Stimulated activated naive CD8-positive, alpha-beta T cell treated with anti-CD3 and anti-CD28 coated beads, Interleukin-15, Interleukin-2, amounts not matched to agents 100 U/mL and 50 U/mL, for 24 hours (primary cell): ENCODE results near the gene KRT26.

Source experiments
- ATAC-seq: fragments of 150-1000 bp; cut with Tn5 transposase; one replicate; pipeline ENCODE4 v1.10.0; 2021
- DNase-seq: peaks from one replicate; pipeline ENCODE4 v3.0.0; 2021

The KRT26 gene

DNA sequence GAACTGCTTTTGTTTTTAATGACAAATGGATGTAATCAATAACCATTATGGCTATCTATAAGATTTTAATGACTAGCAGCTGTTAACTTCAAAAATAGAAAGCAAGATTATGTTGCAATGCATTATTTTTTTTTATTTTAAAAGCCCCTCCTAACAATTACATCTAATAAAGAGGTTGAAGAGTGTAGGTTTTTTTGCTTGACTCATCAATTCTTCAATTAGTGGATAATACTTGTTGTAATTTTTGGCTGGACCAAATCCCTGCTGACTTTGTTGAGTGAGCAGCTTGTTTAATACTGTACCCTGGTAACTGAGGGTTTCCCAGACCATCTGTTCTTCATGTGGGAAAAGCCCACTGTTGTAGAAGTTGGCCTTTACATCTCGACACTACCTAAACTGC lies 41.0 kb downstream of the KRT26 start:
- ATAC-seq (no peak), DNase-seq (no peak)

DNA sequence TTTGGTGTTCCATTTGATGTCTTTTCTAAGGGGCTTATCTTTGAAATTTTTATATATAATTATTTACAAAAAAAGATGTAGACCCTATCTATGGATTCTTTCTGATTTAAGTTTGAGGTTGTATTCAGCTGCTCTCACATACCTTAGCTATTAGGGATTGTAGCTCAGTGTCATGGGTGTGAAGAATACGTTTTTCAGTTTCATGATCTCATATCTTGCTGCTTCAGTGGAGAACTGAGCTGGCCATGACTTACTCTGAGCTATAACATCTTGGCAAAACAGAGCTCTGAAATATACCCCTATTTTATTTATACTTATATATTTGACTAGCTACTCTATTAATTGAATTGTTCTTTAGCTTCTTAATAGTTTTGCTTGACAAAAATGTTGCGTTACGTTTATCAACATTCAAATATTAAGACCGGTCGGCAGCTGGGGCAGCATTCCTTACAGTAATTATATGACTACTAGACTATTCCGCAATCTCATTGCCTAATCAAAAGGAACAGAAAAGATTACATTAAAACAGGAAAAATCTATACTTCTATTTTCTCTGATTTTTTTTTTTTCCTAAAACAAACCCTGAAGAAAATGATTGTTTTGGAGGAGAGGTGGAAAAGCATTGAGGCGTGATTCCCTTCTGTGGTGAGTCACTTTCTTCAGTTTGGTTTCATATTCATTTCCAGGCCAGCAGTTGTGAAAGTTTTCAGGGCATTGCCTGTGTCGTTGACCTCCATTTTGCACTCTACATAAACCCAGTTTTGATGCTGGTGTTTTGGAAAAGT lies 44.4 kb downstream of the KRT26 start:
- DNase-seq: no peak
- ATAC-seq: no peak

DNA sequence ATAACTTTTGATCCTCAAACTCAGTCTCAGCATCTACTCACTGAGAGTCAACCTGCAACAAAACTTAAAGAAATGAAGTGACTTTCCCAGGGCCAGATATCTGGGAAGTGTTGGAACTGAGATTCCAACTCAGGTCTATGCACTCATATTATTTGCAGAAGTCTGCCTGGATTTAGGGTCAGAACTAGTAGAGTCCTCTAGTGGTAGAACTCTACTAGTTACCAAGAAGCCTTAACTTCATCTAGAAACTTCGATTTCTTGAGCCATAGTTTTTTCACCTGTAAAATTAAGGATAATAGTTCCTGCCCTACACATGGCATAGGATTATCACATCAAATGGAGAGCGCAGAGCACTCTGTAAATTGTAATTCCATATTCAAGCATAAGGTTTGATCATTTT lies 45.1 kb downstream of the KRT26 start:
- no peak for DNase-seq
- ATAC-seq: no peak

DNA sequence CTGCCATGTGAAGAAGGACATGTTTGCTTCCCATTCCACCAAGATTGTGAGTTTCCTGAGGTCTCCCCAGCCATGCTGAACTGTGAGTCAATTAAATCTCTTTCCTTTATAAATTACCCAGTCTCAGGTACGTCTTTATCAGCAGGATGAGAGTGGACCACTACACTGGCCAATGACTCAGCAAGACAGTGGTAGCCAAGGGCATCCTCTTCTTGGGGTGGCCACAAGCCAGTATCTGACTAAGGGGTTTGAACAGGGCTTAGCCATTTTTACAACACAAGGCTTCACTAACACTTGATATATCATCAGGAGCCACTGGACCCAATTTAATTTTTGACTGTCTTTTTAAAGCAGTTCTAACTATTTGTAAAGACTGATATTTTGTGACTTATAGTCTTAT lies 47.3 kb downstream of the KRT26 start:
- ATAC-seq: no peak
- no peak for DNase-seq

DNA sequence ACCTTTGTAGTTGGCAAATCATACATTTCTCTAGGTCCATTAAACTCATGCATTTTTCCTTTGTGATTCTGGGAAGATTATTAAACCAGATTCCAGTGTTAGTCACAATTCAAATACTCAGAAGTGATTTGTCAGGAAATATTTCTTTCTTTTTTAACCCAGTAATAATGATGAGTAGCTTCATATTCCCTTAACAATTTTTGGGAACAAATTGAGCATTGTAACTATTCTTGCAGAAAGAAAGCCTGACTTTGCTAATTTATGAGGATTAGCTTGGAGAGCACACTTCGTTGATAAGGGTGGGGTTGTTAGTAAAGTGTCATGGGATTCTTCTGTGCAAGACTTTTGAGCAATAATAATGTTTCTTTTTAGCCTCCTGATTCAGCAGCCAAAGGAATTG lies 49.8 kb downstream of the KRT26 start:
- DNase-seq: no peak
- ATAC-seq: no peak

DNA sequence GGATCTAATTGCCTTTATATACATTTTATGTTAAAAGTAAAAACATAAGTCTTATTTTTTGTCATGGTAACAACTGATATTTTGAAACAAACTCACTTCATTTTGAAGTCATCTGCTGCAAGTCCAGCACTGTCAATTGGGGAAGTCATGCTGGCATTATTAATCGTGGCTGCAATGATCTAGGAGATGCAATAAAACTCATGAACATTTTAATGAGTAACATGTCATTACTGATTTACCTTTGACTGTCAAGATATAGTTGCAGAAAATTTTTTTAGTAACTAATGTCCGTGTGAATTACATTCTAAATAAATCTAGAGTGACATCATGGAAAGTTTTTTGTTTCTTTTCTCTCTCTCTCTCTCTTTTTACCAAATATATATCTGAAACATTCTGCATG lies 51.1 kb downstream of the KRT26 start:
- DNase-seq: no peak

DNA sequence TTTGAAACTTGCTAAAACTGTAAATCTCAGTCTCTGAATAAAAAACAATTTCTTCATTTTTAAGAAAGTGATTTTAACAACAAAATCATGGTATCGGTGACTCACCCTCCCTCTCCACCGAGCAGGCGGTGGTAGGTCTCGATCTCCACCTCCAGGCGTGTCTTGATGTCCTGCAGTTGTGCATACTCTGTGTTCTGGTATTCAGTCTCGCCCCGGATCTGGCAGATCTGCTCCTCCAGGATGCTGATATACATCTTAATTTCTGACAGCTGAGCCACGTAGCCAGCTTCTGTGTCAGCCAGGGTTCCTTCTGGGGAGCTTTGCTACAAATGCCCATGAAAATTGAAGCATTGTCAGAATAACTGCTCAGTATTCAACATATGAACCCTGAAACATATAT lies 53.1 kb downstream of the KRT26 start:
- DNase-seq: no peak
- no peak for ATAC-seq

More for the DNA sequence above, 51.1 kb downstream of the KRT26 start:
- no peak for ATAC-seq

DNA sequence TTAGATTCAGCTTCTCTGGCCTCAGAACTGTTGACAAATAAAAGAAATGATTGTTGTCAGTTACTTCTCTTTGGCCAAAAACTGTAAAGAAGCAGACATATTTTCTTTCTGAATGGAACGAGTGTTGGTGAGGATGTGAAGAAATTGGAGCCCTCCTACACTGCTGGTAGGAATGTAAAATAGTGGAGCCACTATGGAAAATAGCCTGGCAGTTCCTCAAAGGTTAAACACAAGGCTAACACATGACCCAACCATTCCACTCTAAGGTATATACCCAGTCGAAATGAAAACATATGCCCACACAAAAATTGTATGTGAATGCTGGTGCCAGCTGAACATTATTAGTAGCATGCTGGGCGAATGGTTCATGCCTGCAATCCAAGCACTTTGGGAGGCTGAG lies 54.2 kb downstream of the KRT26 start:
- no peak for DNase-seq
- ATAC-seq: no peak
